CD4-positive, CD25-positive, alpha-beta regulatory T cell (primary cell): Measurements from ENCODE around the gene AKAP7. TPM values are rescaled to one million over a fixed set of nuclear protein-coding genes. Genes with fewer than 3 reads are reported as not detected.
A peak's percentile ranks its signal among the peaks of the same experiment; 100 is the strongest.
"Not testable (repeated sequence)": the region's sequence is repeated elsewhere in the genome, so short reads cannot be mapped to it uniquely, and the experiment has no call there.

Source experiments
- ATAC-seq, 2 donors: fragments of 150-1000 bp; cut with Tn5 transposase; one replicate each; pipeline ENCODE4 v1.10.0; 2021; ENCODE audit warnings: low read depth in 2 of 2, moderate number of reproducible peaks in 2 of 2, moderate library complexity in 1 of 2
- DNase-seq, 3 donors: peaks; one replicate each; pipeline versions ENCODE4 v3.0.0 to v3.0.0-alpha.2; 2012 to 2022; ENCODE audit warnings: mixed read lengths in 1 of 3
- H3K27ac ChIP-seq: one replicate; pipeline ENCODE4 v1.7.0; 2013; ENCODE audit warnings: mild to moderate bottlenecking, low read length; ENCODE audit not compliant: insufficient read depth, poor library complexity, severe bottlenecking
- H3K27me3 ChIP-seq: one replicate; pipeline ENCODE4 v1.7.0; 2013; ENCODE audit warnings: low read length; ENCODE audit not compliant: control insufficient read depth, insufficient read depth
- H3K36me3 ChIP-seq: one replicate; pipeline ENCODE4 v1.7.0; 2013; ENCODE audit warnings: mild to moderate bottlenecking, low read length, moderate library complexity; ENCODE audit not compliant: control insufficient read depth, insufficient read depth
- H3K4me1 ChIP-seq: 2 replicates; pipeline ENCODE4 v1.7.0; 2013; ENCODE audit warnings: mild to moderate bottlenecking, low read length; ENCODE audit not compliant: insufficient read depth, control insufficient read depth, poor library complexity, severe bottlenecking
- H3K4me3 ChIP-seq: one replicate; pipeline ENCODE4 v1.7.0; 2013; ENCODE audit warnings: low read depth, mild to moderate bottlenecking, low read length, moderate library complexity
- H3K9me3 ChIP-seq, 2 experiments: 1 replicate in 1 of 2; 2 replicates in 1 of 2; pipeline ENCODE4 v1.7.0; 2013; ENCODE audit warnings: low read length in 2 of 2, mild to moderate bottlenecking in 1 of 2, moderate library complexity in 1 of 2; ENCODE audit not compliant: control insufficient read depth in 2 of 2
- H3K27ac Mint-ChIP-seq, 3 donors: one replicate each; pipeline ENCODE4 v1.8.0; 2020 to 2022; ENCODE audit warnings: mild to moderate bottlenecking in 3 of 3, mixed read lengths in 3 of 3, moderate library complexity in 2 of 3
- H3K27me3 Mint-ChIP-seq: one replicate; pipeline ENCODE4 v1.8.0; 2022; ENCODE audit warnings: mild to moderate bottlenecking, mixed read lengths
- H3K36me3 Mint-ChIP-seq: one replicate; pipeline ENCODE4 v1.8.0; 2020; ENCODE audit warnings: mixed read lengths
- H3K4me1 Mint-ChIP-seq, 4 donors: one replicate each; pipeline ENCODE4 v1.8.0; 2020 to 2022; ENCODE audit warnings: mixed read lengths in 4 of 4, mild to moderate bottlenecking in 1 of 4
- H3K4me3 Mint-ChIP-seq, 4 donors: one replicate each; pipeline ENCODE4 v1.8.0; 2020 to 2022; ENCODE audit warnings: mild to moderate bottlenecking in 4 of 4, mixed read lengths in 4 of 4, moderate library complexity in 3 of 4
- H3K9me3 Mint-ChIP-seq, 7 donors: one replicate each; pipeline ENCODE4 v1.8.0; 2020 to 2022; ENCODE audit warnings: mixed read lengths in 7 of 7, mild to moderate bottlenecking in 3 of 7, moderate library complexity in 2 of 7
- polyA plus RNA-seq, 4 donors: library from polyadenylated mRNA; unstranded; fragments of 300-500 nt; fragmentation: Illumina TruSeq; gene quantifications; one replicate each; pipeline ENCODE4 v1.2.3, GENCODE V29; 2021
- total RNA-seq: library from RNA; stranded (reverse); gene quantifications from one replicate; pipeline ENCODE4 v1.2.3, GENCODE V29; 2022

AKAP7 gene
- total and polyA plus RNA-seq, 5 donors from 2014 or later = 3.0 to 20.6 (median 10.5) TPM

DNA sequence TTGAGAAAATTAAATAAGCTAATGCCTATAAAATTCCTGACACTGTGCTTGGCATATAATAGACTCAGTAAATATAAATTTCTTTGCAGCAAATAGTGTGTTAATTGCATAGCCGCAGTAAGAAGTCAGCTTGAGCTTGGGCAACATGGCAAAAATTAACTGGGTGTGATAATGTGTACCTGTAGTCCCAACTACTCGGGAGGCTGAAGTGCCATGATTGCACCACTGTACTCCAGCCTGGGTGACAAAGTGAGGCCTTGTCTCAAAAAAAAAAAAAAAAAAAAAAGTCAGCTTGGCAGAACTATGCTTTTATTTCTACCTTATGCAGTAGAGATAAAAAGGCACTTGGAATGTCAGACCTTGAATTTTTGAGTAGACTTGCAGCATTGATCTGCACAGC, 121.8 kb downstream of the AKAP7 start:
- Histone ChIP-seq H3K4me3 (no peak overlapping the region), H3K9me3 (peaks cover 0 to 2% of the 10 kb centered on the region in 2 experiments), H3K27ac (no peak overlapping the region), H3K36me3 (peaks cover 2% of the 10 kb centered on the region), H3K4me1 (no peaks in the 10 kb centered on the region), H3K27me3 (no peaks in the 10 kb centered on the region)
- H3K36me3 Mint-ChIP-seq = peaks cover 30% of the 10 kb centered on the region
- peaks cover 0 to 4% (median 2%) of the 10 kb centered on the region in 7 donors for H3K9me3 Mint-ChIP-seq
- H3K4me3 Mint-ChIP-seq = no peak overlapping the region
- no peak for DNase-seq
- no peak for ATAC-seq
- no peaks in the 10 kb centered on the region for H3K27me3 Mint-ChIP-seq
- peaks cover 11 to 46% (median 22%) of the 10 kb centered on the region in 4 donors for H3K4me1 Mint-ChIP-seq
- peak overlapping the region in 1 of 3 donors; percentile 2 for H3K27ac Mint-ChIP-seq

DNA sequence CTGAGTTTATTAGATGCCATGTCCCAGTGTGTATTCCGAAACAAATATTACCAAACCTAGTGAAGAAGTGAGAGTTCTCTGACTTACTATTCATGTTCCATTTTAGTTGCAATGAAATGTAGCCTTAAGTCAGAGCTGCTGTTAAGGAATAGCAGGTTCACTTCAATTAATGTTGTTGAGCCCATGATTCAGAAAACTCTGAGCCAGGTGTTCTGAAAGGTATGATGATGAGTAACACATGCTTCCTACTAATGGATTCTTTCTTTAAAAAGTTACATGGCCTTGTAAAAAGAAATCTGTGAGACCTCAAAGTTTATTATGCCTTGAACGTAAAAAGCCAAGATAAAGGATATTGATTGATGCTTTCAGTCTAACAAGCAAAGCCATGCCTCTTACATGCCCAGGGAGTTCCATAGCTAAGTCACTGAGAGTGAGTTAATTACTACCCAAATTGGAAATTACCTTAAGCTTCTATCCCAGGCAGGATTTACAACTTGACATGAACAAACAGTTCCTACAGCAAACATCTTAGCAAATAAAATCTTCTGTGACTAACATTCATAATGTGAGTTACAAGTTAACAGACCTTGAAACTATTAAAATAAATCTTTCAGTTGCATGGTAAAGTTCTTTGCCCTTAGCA, 122.9 kb downstream of the AKAP7 start:
- H3K9me3 Mint-ChIP-seq = peaks cover 0 to 4% (median 2%) of the 10 kb centered on the region in 7 donors
- H3K27ac Mint-ChIP-seq = peak overlapping the region in 2 of 3 donors; percentile 67 to 86
- Histone ChIP-seq H3K4me1 (no peaks in the 10 kb centered on the region), H3K36me3 (peaks cover 3% of the 10 kb centered on the region), H3K9me3 (peaks cover 0 to 2% of the 10 kb centered on the region in 2 experiments), H3K4me3 (no peak overlapping the region), H3K27me3 (no peaks in the 10 kb centered on the region), H3K27ac (no peak overlapping the region)
- H3K4me3 Mint-ChIP-seq = no peak overlapping the region
- peaks cover 30% of the 10 kb centered on the region for H3K36me3 Mint-ChIP-seq
- DNase-seq = no peak
- peaks cover 11 to 41% (median 20%) of the 10 kb centered on the region in 4 donors for H3K4me1 Mint-ChIP-seq
- H3K27me3 Mint-ChIP-seq = no peaks in the 10 kb centered on the region
- ATAC-seq = no peak

DNA sequence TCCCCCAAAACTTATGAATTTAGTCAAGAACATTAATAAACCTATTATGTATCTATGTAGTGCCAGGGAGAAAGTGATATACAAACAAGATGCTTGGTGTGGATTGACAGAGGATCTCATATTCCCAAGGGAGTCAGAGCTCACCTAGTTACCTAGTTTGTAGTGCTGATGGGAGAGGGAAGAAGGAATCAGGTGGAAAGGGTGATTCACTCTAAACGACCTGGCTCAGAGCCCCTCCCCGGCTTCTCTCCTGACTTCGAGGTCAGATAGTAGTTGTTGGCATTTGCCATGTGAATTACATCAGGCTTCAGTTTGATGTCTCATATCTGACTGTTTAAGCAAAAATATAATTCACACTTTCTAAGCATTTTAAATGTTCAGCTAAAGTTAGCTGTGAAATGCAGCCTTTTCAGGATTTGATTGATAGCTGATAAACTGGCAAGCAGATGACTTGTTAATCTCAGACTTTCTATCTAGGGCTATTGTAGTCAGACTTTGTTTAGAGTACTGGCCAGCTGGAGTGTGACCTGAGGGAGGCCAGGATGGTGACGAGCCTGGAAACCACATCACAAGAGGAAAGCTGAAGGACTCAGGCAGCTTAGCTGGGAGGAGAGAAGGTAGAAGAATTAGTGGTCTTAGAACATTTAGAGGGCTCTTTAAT, 123.7 kb downstream of the AKAP7 start:
- no peaks in the 10 kb centered on the region for H3K27me3 Mint-ChIP-seq
- peaks cover 11 to 44% (median 22%) of the 10 kb centered on the region in 4 donors for H3K4me1 Mint-ChIP-seq
- ATAC-seq (no peak), DNase-seq (no peak)
- Histone ChIP-seq H3K27ac (no peak overlapping the region), H3K27me3 (no peaks in the 10 kb centered on the region), H3K9me3 (peaks cover 0 to 2% of the 10 kb centered on the region in 2 experiments), H3K4me3 (no peak overlapping the region), H3K4me1 (no peaks in the 10 kb centered on the region), H3K36me3 (peaks cover 8% of the 10 kb centered on the region)
- H3K36me3 Mint-ChIP-seq = peaks cover 36% of the 10 kb centered on the region
- H3K27ac Mint-ChIP-seq = peak overlapping the region; percentile 3 to 77 (median 67)
- peaks cover 0 to 4% (median 2%) of the 10 kb centered on the region in 7 donors for H3K9me3 Mint-ChIP-seq
- no peak overlapping the region for H3K4me3 Mint-ChIP-seq

DNA sequence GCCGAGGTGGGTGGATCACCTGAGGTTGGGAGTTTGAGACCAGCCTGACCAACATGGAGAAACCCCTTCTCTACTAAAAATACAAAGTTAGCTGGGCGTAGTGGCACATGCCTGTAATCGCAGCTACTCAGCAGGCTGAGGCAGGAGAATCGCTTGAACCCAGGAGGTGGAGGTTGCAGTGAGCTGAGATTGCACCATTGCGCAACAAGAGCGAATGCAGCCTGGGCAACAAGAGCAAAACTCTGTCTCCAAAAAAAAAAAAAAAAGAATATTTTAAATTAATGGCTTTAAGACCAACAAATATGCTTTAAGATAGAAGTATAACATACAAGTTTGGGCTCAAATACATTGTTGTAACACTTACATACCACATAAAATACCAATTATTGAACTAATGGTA, 125.7 kb downstream of the AKAP7 start:
- H3K27me3 Mint-ChIP-seq, H3K36me3 ChIP-seq: not testable (repeated sequence)

DNA sequence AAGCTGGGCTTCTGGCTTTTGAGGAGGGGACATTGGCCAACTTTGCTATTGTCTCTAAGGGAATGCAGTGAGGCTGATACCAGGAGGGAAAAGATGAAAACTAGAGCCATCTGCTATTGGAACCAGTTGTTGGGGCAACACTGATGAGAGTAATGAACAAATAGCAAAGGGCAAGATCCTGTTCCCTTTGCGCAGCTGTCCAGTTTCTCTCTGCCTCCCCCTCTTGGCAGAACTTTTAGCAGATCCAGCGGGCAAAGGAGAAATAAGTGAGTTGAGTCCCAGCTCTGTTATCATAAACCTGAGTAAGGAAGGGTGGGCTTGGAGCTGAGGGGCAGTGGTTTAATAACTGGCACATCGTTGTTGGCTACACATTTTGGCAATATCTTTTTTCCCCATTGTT, 126.8 kb downstream of the AKAP7 start:
- peaks cover 47% of the 10 kb centered on the region for H3K36me3 Mint-ChIP-seq
- no peak overlapping the region for H3K4me3 Mint-ChIP-seq
- peaks cover 0 to 55% (median 23%) of the 10 kb centered on the region in 4 donors for H3K4me1 Mint-ChIP-seq
- DNase-seq (no peak), ATAC-seq (no peak)
- H3K4me1 ChIP-seq = no peaks in the 10 kb centered on the region
- peaks cover 8% of the 10 kb centered on the region for H3K36me3 ChIP-seq
- H3K9me3 Mint-ChIP-seq = peaks cover 0 to 8% (median 2%) of the 10 kb centered on the region in 7 donors
- no peaks in the 10 kb centered on the region for H3K27me3 ChIP-seq
- H3K4me3 ChIP-seq = no peak overlapping the region
- no peaks in the 10 kb centered on the region for H3K27me3 Mint-ChIP-seq
- H3K27ac Mint-ChIP-seq = peak overlapping the region in 1 of 3 donors; percentile 27
- H3K9me3 ChIP-seq = peaks cover 0 to 2% of the 10 kb centered on the region in 2 experiments
- H3K27ac ChIP-seq = no peak overlapping the region

More for the DNA sequence above, 125.7 kb downstream of the AKAP7 start:
- not testable (repeated sequence) for H3K9me3 Mint-ChIP-seq, H3K9me3 ChIP-seq, H3K27ac ChIP-seq, H3K4me3 Mint-ChIP-seq, ATAC-seq, H3K27me3 ChIP-seq, H3K27ac Mint-ChIP-seq, H3K4me3 ChIP-seq, DNase-seq, H3K4me1 ChIP-seq
- Mint-ChIP-seq H3K36me3 (peaks cover 40% of the 10 kb centered on the region), H3K4me1 (peaks cover under 1 to 48% (median 17%) of the 10 kb centered on the region in 4 donors)

DNA sequence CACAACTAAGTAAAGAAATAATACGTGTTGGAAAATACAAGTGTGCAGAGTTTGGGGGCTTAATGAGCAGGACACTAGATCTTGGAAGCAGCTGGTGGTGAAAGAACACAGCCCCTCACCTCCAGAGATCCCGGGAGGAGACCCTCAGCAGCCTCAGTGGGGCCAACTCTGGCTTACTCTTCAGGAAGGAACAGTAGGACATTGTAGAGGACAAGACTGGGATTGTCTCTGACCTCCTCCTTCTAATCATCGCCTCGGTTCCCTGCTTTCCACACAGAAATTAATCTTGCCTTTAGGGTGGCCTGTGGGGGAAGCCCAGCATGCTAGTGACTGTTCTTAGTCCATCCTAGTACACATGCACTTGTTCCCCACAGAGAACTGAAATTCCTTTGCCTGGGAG, 130.7 kb downstream of the AKAP7 start:
- peaks cover 0 to 7% (median 2%) of the 10 kb centered on the region in 7 donors for H3K9me3 Mint-ChIP-seq

DNA sequence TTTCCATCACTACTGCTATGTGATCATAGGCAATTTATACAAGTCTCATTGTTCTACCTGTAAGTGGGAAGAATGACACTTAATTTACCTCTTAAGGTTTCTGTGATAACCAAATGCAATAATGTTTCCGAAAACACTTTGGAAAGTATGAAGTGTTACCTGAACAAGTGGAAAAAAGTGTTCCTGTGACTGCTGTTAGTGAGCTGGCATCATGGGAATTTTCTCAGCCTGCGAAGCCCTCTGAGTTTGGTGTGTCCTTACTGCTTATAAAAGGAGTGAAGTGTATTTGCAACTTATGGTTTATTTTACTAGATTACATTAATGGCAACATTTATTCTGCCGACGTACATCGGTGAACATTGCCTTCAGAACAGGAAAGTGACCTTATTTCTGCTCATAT, 133.0 kb downstream of the AKAP7 start:
- ATAC-seq = no peak
- Mint-ChIP-seq H3K27me3 (no peaks in the 10 kb centered on the region), H3K4me3 (no peak overlapping the region)

More for the DNA sequence above, 130.7 kb downstream of the AKAP7 start:
- DNase-seq (no peak), ATAC-seq (no peak)
- H3K36me3 ChIP-seq = peaks cover 8% of the 10 kb centered on the region
- peaks cover 6% of the 10 kb centered on the region in 2 experiments for H3K9me3 ChIP-seq
- Mint-ChIP-seq H3K4me3 (peak overlapping the region in 2 of 4 donors; percentile 3 to 42), H3K27me3 (no peaks in the 10 kb centered on the region), H3K36me3 (peaks cover 42% of the 10 kb centered on the region), H3K27ac (peak overlapping the region in 2 of 3 donors; percentile 78 to 92), H3K4me1 (peaks cover 0 to 58% (median 34%) of the 10 kb centered on the region in 4 donors)
- peak overlapping the region; percentile 16 for H3K27ac ChIP-seq
- no peak overlapping the region for H3K4me3 ChIP-seq
- no peaks in the 10 kb centered on the region for H3K27me3 ChIP-seq
- H3K4me1 ChIP-seq = no peaks in the 10 kb centered on the region

More for the DNA sequence above, 133.0 kb downstream of the AKAP7 start:
- DNase-seq = no peak
- H3K4me1 ChIP-seq = no peaks in the 10 kb centered on the region
- H3K27ac Mint-ChIP-seq = peak overlapping the region in 2 of 3 donors; percentile 9 to 78
- peaks cover 6 to 11% of the 10 kb centered on the region in 2 experiments for H3K9me3 ChIP-seq
- H3K4me3 ChIP-seq = no peak overlapping the region
- peaks cover 0 to 12% (median 5%) of the 10 kb centered on the region in 7 donors for H3K9me3 Mint-ChIP-seq
- H3K36me3 Mint-ChIP-seq = peaks cover 48% of the 10 kb centered on the region
- no peaks in the 10 kb centered on the region for H3K27me3 ChIP-seq
- H3K36me3 ChIP-seq = peaks cover 4% of the 10 kb centered on the region
- peaks cover 6 to 52% (median 33%) of the 10 kb centered on the region in 4 donors for H3K4me1 Mint-ChIP-seq
- H3K27ac ChIP-seq = no peak overlapping the region
